Brain microvascular endothelial cell (primary cell): Measurements from ENCODE around the gene HEBP1.

Source experiments
- DNase-seq: peaks from one replicate; pipeline ENCODE4 v3.0.0-alpha.2; 2020
- H3K27ac ChIP-seq: fragments of 250-450 bp; sonication (Bioruptor Pico); 2 replicates; pipeline ENCODE4 v1.5.1; 2020; ENCODE audit warnings: mild to moderate bottlenecking, moderate library complexity
- H3K27me3 ChIP-seq: fragments of 250-450 bp; sonication (Bioruptor Pico); replicated peaks from 2 replicates; pipeline ENCODE4 v1.5.1; 2020; ENCODE audit warnings: mild to moderate bottlenecking
- H3K36me3 ChIP-seq: fragments of 250-450 bp; sonication (Bioruptor Pico); replicated peaks from 2 replicates; pipeline ENCODE4 v1.5.1; 2020; ENCODE audit warnings: mild to moderate bottlenecking
- H3K4me3 ChIP-seq: 2 replicates; pipeline ENCODE4 v1.5.1; 2011; ENCODE audit warnings: low read depth, mild to moderate bottlenecking, control low read depth, low read length, moderate library complexity
- CTCF ChIP-seq: IDR thresholded peaks from 2 replicates; pipeline ENCODE4 v1.5.1; 2011; ENCODE audit warnings: low read depth, mild to moderate bottlenecking, moderate library complexity, low read length, control low read depth, inconsistent platforms; ENCODE audit errors: missing control alignments
- in situ Hi-C: cut with HindIII; loops from 2 replicates; pipeline ENCODE4 v1.10.0; 2017; ENCODE audit warnings: low sequenced_read_pairs, low pct_ligation_motif_present

HEBP1 gene

DNA sequence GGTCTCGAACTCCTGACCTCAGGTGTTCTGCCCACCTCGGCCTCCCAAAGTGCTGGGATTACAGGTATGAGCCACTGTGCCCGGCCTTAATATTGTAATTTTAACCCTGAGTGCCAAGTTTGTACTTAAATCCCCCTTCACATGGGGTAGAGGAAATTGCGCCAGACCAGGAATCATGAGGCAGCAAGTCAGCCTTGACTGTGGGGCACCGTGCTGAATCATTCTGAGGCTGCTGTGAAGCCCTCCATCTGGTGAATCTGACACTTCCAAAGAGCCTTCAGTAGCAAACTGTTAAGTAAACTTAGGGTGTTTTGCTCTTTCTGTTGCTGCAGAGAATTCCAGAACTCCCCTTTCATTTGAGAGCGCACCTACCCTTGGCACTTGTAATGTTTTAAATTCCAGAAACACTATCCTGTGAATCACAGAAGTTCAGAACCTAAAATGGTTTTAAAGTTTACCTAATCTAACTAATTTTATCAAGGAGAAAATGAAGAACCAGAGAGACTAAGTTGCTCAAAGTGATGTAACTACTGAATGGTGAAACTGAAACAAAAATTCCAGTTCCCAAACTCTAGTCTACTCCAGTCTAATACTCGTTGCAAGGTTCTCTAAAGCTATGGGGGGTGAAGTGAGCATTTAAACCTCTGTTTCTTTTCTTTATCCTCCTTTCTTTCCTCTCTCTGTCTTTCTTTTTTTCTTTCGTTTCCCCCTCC lies 7.5 kb downstream of the HEBP1 start:
- in situ Hi-C loops = loop anchor here (25.0 kb wide), 1 partner anchor 220 kb away; no protein-coding TSS in a partner anchor

DNA sequence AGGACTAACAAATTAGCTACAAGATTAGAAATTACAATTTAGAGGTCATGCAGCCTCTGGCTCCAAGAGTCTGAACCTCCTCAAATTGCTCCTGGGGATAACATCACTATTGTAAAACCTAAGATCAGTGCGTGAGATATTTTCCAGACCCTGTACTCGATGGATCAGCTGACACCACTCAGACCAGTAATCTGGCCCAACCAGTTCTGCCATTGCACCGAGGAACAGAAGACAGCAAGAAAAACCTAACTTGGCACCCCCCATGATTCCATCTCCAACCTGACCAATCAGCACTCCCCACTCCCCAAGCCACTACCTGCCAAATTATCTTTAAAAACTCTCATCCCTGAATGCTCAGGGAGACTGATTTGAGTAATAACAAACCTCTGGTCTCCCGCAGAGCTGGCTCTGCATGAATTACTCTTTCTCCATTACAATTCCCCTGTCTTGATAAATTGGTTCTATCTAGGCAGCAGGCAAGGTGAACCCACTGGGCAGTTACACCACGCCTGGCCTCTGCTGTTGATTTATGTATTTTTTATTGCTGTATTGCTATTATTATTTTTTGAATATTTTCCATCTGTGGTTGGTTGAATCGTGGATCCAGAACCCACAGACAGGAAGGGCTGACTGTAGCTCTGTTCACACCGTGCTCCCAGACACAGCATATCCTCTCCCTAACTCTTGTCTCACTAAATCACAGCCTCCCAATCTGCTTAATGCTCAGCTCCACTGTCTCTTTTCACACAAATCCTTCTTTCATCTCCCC lies 9.2 kb downstream of the HEBP1 start:
- no peak for DNase-seq
- H3K27ac ChIP-seq = no peak overlapping the region
- H3K27me3 ChIP-seq = no peaks in the 10 kb centered on the region
- TF ChIP-seq CTCF = no peak
- peaks cover 8% of the 10 kb centered on the region for H3K36me3 ChIP-seq
- no peak overlapping the region for H3K4me3 ChIP-seq
- in situ Hi-C loops = loop anchor here (25.0 kb wide), 1 partner anchor 221 kb away; no protein-coding TSS in a partner anchor

More for the DNA sequence above, 7.5 kb downstream of the HEBP1 start:
- Histone ChIP-seq H3K36me3 (peaks cover 2% of the 10 kb centered on the region), H3K4me3 (no peak overlapping the region), H3K27ac (peak overlapping the region; percentile 85), H3K27me3 (no peaks in the 10 kb centered on the region)
- peak; percentile 78 for DNase-seq
- no peak for TF ChIP-seq CTCF

GRCh38 chr12:12987421-12987820 lies 12.6 kb downstream of the HEBP1 start:
- H3K27me3 ChIP-seq = no peaks in the 10 kb centered on the region
- no peak overlapping the region for H3K27ac ChIP-seq
- in situ Hi-C loops = loop anchor here (25.0 kb wide), 1 partner anchor 225 kb away; no protein-coding TSS in a partner anchor
- no peak for DNase-seq
- H3K4me3 ChIP-seq = no peak overlapping the region
- peaks cover 8% of the 10 kb centered on the region for H3K36me3 ChIP-seq
- no peak for TF ChIP-seq CTCF

- peaks cover 8% of the 10 kb centered on the region for H3K36me3 ChIP-seq
- no peak for DNase-seq
- TF ChIP-seq CTCF = no peak
- H3K27me3 ChIP-seq = no peaks in the 10 kb centered on the region
- no peak overlapping the region for H3K27ac ChIP-seq
- no peak overlapping the region for H3K4me3 ChIP-seq
- in situ Hi-C loops = loop anchor here (25.0 kb wide), 1 partner anchor 225 kb away; no protein-coding TSS in a partner anchor
These were observed 13.2 kb downstream of the HEBP1 start for GRCh38 chr12:12986775-12987331.

GRCh38 chr12:12985817-12986408 lies 14.2 kb downstream of the HEBP1 start:
- peak; percentile 37 for DNase-seq
- no peak overlapping the region for H3K4me3 ChIP-seq
- H3K27me3 ChIP-seq = no peaks in the 10 kb centered on the region
- in situ Hi-C loops = loop anchor here (25.0 kb wide), 1 partner anchor 226 kb away; no protein-coding TSS in a partner anchor
- H3K36me3 ChIP-seq = peaks cover 8% of the 10 kb centered on the region
- H3K27ac ChIP-seq = no peak overlapping the region
- peak; percentile 74 for TF ChIP-seq CTCF
